Cardiac fibroblast (primary cell): ENCODE data around the gene CTAGE1.

Experiments used
- DNase-seq, 2 donors: peaks; one replicate each; pipeline versions ENCODE4 v3.0.0 to v3.0.0-alpha.2; 2010; ENCODE audit warnings: low read depth in 2 of 2
- H3K4me3 ChIP-seq, 2 donors: replicated peaks in 1 of 2; 1 replicate in 1 of 2; 2 replicates in 1 of 2; pipeline ENCODE4 v1.5.1; 2011; ENCODE audit warnings: low read depth in 2 of 2, low read length in 2 of 2, mild to moderate bottlenecking in 2 of 2, moderate library complexity in 1 of 2
- TF ChIP-seq, protein P1 (sequence below): IDR thresholded peaks from one replicate; pipeline ENCODE4 v1.5.1; 2011; ENCODE audit warnings: low read depth, mild to moderate bottlenecking, low read length, inconsistent platforms

Gene CTAGE1, protein sequence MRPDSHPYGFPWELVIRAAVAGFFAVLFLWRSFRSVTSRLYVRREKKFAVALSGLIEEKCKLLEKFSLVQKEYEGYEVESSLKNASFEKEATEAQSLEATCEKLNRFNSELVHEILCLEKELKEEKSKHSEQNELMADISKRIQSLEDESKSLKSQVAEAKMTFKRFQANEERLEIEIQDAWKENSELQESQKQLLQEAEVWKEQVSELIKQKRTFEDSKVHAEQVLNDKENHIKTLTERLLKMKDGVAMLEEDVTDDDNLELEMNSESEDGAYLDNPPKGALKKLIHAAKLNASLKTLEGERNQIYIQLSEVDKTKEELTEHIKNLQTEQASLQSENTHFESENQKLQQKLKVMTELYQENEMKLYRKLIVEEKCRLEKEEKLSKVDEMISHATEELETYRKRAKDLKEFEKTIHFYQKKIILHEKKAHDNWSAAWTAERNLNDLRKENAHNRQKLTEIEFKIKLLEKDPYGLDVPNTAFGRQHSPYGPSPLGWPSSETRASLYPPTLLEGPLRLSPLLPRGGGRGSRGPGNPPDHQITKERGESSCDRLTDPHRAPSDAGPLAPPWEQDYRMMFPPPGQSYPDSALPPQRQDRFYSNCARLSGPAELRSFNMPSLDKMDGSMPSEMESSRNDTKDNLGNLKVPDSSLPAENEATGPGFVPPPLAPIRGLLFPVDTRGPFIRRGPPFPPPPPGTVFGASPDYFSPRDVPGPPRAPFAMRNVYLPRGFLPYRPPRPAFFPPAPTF

DNA sequence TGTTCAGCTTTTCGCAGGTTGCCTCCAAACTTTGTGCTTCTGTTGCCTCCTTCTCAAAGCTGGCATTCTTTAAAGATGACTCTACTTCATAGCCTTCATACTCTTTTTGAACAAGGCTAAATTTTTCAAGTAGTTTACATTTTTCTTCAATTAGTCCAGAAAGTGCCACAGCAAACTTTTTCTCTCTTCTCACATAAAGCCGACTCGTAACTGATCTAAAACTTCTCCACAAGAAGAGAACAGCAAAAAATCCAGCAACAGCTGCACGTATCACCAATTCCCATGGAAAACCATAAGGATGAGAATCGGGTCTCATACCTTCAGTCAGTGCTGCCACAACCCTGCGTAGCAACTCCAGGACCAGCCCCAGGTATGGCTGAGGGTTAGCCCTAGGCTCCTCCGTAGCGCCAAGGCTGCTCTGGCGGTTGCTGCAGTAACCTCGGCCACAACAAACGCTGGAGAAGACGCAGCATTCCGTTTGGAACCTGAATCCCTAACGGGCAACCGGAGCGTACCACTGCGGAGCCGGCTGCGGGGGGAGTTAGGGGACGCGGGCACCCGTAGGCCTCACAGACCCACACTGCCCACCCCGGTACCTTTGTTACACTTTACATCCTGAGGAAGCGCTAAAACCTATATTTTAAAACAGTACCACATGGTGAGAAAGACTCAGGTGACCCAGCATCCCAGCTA is at the start of gene CTAGE1:
Gene CTAGE1 (minus strand): TSS at position 420 of the 693 bp plus-strand sequence. CDS start 104 bp downstream, at position 316.
- TF ChIP-seq, protein P1, sequence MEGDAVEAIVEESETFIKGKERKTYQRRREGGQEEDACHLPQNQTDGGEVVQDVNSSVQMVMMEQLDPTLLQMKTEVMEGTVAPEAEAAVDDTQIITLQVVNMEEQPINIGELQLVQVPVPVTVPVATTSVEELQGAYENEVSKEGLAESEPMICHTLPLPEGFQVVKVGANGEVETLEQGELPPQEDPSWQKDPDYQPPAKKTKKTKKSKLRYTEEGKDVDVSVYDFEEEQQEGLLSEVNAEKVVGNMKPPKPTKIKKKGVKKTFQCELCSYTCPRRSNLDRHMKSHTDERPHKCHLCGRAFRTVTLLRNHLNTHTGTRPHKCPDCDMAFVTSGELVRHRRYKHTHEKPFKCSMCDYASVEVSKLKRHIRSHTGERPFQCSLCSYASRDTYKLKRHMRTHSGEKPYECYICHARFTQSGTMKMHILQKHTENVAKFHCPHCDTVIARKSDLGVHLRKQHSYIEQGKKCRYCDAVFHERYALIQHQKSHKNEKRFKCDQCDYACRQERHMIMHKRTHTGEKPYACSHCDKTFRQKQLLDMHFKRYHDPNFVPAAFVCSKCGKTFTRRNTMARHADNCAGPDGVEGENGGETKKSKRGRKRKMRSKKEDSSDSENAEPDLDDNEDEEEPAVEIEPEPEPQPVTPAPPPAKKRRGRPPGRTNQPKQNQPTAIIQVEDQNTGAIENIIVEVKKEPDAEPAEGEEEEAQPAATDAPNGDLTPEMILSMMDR = no peak
- H3K4me3 ChIP-seq = no peak within 1 kb of the TSS
- peak in 1 of 2 donors; percentile 29 for DNase-seq

DNA sequence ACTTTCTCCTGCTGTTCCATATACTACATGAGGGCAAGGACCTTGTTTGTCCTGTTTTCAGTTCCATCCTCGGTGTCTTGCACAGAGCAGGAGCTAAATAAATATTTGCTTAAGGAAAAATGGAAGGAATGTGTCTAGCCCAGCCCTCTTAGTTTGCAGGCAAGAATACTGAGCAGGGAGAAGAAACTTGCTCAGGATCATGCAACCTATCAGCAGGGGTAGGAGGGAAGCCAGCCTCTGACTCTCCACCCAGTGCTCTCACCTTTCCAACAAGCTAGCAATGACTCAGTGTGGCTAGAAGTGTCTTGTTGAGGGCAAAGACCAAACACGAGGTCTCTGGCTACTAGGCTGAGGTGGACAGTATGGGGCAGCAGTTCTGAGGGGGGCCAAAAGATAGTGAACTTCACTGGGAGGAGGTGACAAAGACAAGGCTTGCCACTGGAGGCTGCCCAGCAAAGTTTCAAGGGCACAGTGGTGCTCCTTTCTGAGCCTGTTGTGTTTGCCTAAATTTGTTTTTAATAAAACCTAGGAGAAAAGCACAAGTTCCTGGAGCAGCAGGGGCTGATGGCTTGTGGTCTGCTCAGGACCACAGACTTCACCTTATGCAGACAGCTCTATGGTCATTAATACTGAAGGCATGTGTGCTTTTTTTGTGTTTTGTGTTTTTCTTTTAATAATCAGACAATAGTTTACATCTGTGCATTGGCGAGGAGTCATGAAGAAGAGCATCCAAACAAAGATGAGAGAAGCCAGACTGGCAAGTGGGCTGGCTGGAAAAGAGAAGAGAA is 49.1 kb upstream of the CTAGE1 start:
- TF ChIP-seq, protein P1 = no peak
- H3K4me3 ChIP-seq = peak overlapping the region in 1 of 2 donors; percentile 0
- peak; percentile 73 to 84 for DNase-seq

- TF ChIP-seq, protein P1 = no peak
- no peak overlapping the region for H3K4me3 ChIP-seq
- peak; percentile 93 to 98 for DNase-seq
Observed at GRCh38 chr18:22465859-22466457, 48.2 kb upstream of the CTAGE1 start.

GRCh38 chr18:22463076-22463475 is 45.4 kb upstream of the CTAGE1 start:
- no peak for DNase-seq
- TF ChIP-seq, protein P1 = no peak
- H3K4me3 ChIP-seq = no peak overlapping the region

DNA sequence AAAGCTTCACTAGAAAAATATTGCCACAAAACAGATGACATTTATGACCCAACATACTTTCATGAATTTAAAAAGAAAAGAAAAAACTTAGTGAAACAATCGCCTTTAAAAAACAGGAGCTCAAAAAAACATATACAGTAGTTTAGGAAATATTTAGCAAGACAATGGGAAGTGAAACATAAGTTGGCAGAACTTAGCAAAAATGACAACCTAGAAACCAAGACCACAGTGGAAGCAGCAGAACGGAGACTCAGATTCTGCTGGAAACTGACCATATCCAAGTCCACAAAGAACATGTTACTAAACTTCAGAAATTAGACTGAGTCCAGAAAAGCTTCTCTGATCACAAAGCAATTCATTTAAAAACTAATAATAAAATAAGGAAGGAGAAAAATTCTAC is 41.8 kb upstream of the CTAGE1 start:
- DNase-seq = peak; percentile 54 to 60
- TF ChIP-seq, protein P1 = no peak
- H3K4me3 ChIP-seq = no peak overlapping the region

DNA sequence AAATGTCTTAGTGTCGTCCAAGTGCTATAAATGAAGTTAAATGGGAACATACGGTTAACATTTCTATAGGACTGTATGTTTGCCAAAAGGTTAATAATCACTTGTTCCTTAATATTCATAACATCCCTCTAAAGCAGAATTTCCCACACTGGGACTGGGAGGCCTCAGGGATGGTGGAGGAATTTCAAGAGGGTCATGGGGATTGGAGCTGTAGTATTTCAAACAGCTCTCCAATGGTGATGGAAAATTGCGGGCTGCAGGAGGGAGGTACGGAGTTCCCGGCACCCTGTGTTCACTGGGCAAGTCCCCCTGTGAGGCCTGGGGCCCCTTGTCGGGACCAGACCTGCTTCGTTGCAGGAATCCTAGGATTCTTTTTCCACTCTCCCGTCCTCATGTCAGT is 39.8 kb upstream of the CTAGE1 start:
- H3K4me3 ChIP-seq = no peak overlapping the region
- DNase-seq = no peak
- TF ChIP-seq, protein P1 = no peak
